GM19324 (cell line): ENCODE measurements around the gene UQCC5.

ENCODE experiments used
- ATAC-seq: cut with Tn5 transposase; IDR thresholded peaks from one replicate; pipeline ENCODE4 v1.9.1; 2021; ENCODE audit warnings: mild to moderate bottlenecking, moderate library complexity; ENCODE audit not compliant: unreplicated experiment, low FRiP score

UQCC5 gene

GRCh38 chr3:52503788-52504424 is 32.5 kb upstream of the UQCC5 start:
- no peak for ATAC-seq

- ATAC-seq, result no peak
Observed at GRCh38 chr3:52504977-52505376, 31.4 kb upstream of the UQCC5 start.

GRCh38 chr3:52506266-52506966 is 30.0 kb upstream of the UQCC5 start:
- no peak for ATAC-seq

GRCh38 chr3:52507359-52507758 is 29.0 kb upstream of the UQCC5 start:
- ATAC-seq, result no peak

- no peak for ATAC-seq
Observed at GRCh38 chr3:52509753-52510328, 26.6 kb upstream of the UQCC5 start.

- ATAC-seq, result no peak
Observed at GRCh38 chr3:52511509-52511908, 24.9 kb upstream of the UQCC5 start.

GRCh38 chr3:52512105-52512504 is 24.3 kb upstream of the UQCC5 start:
- no peak for ATAC-seq

- ATAC-seq, result no peak
Observed at GRCh38 chr3:52512727-52513126, 23.7 kb upstream of the UQCC5 start.

GRCh38 chr3:52513281-52513680 is 23.1 kb upstream of the UQCC5 start:
- no peak for ATAC-seq

- no peak for ATAC-seq
Observed at GRCh38 chr3:52514576-52514975, 21.8 kb upstream of the UQCC5 start.

- ATAC-seq, result no peak
Observed at GRCh38 chr3:52515192-52515591, 21.2 kb upstream of the UQCC5 start.

- ATAC-seq, result no peak
Observed at GRCh38 chr3:52516509-52517195, 19.8 kb upstream of the UQCC5 start.

GRCh38 chr3:52517796-52518722 is 18.3 kb upstream of the UQCC5 start:
- ATAC-seq, result no peak

- ATAC-seq, result no peak
Observed at GRCh38 chr3:52518723-52519444, 17.5 kb upstream of the UQCC5 start.

- ATAC-seq, result no peak
Observed at GRCh38 chr3:52519445-52520140, 16.8 kb upstream of the UQCC5 start.

GRCh38 chr3:52520141-52520667 is 16.2 kb upstream of the UQCC5 start:
- no peak for ATAC-seq

- ATAC-seq, result no peak
Observed at GRCh38 chr3:52520716-52521487, 15.5 kb upstream of the UQCC5 start.

GRCh38 chr3:52521488-52521824 is 14.9 kb upstream of the UQCC5 start:
- ATAC-seq, result no peak
